IPS DF 6.9 (cell line): ENCODE measurements around the gene ZHX3.

Source experiments
- DNase-seq: peaks from one replicate; pipeline ENCODE4 v3.0.0-alpha.2; 2013; ENCODE audit warnings: low read depth, low spot score
- H3K27ac ChIP-seq: one replicate; pipeline ENCODE4 v1.5.1; 2013; ENCODE audit warnings: low read length, control low read depth
- H3K27me3 ChIP-seq: 2 replicates; pipeline ENCODE4 v1.6.1; 2013; ENCODE audit warnings: mild to moderate bottlenecking, low read length; ENCODE audit not compliant: control insufficient read depth, insufficient read depth
- H3K36me3 ChIP-seq: 2 replicates; pipeline ENCODE4 v1.6.1; 2013; ENCODE audit warnings: low read length; ENCODE audit not compliant: control insufficient read depth, insufficient read depth
- H3K4me1 ChIP-seq: 2 replicates; pipeline ENCODE4 v1.6.1; 2013; ENCODE audit warnings: low read length; ENCODE audit not compliant: control insufficient read depth, insufficient read depth
- H3K4me3 ChIP-seq: 2 replicates; pipeline ENCODE4 v1.5.1; 2013; ENCODE audit warnings: mild to moderate bottlenecking, low read length
- H3K9me3 ChIP-seq: 2 replicates; pipeline ENCODE4 v1.6.1; 2013; ENCODE audit warnings: low read length, inconsistent platforms; ENCODE audit not compliant: control insufficient read depth, insufficient read depth
- WGBS: extraction: QIAGEN DNeasy Blood & Tissue Kit; methylation state at CpG from one replicate; pipeline ENCODE4 v1.1.7; 2013; ENCODE audit warnings: mixed read lengths, missing lambda C conversion rate; ENCODE audit not compliant: insufficient read length, insufficient coverage; 5-methylcytosine and 5-hydroxymethylcytosine counted together

The ZHX3 gene

GRCh38 chr20:41224281-41224680 is 93.2 kb downstream of the ZHX3 start:
- DNase-seq = no peak
- no peak overlapping the region for H3K27ac ChIP-seq
- H3K4me3 ChIP-seq = no peak overlapping the region
- no peaks in the 10 kb centered on the region for H3K36me3 ChIP-seq
- no CpG with 5 or more reads among the region's 1 CpG for WGBS
- H3K4me1 ChIP-seq = no peaks in the 10 kb centered on the region
- no peaks in the 10 kb centered on the region; the same call in 1 of the 2 replicates for H3K27me3 ChIP-seq
- H3K9me3 ChIP-seq = no peaks in the 10 kb centered on the region

DNA sequence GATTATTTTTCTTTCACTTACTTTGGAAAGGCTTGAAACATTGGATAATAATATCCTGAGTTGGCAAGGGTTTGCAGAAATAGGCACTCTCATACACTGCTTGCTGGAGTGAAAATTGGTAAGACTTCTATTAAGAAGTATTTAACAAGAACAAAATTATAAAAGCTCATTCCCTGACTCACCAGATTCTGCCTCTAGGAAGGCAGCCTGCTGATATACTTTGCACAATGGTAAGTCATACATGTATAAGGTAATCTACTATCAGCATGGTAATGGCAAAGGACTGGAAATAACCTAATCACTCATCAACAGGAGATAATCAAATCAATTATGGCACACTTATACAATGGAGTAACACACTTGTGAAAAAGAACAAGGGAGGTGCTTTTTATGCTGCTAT is 94.4 kb downstream of the ZHX3 start:
- H3K9me3 ChIP-seq = no peaks in the 10 kb centered on the region
- no peak overlapping the region for H3K27ac ChIP-seq
- DNase-seq = no peak
- H3K4me3 ChIP-seq = no peak overlapping the region
- H3K27me3 ChIP-seq = no peaks in the 10 kb centered on the region; the same call in 1 of the 2 replicates
- H3K4me1 ChIP-seq = no peaks in the 10 kb centered on the region
- no peaks in the 10 kb centered on the region for H3K36me3 ChIP-seq

GRCh38 chr20:41222703-41223102 is 94.8 kb downstream of the ZHX3 start:
- DNase-seq = no peak
- no peak overlapping the region for H3K27ac ChIP-seq
- no peak overlapping the region for H3K4me3 ChIP-seq
- H3K36me3 ChIP-seq = no peaks in the 10 kb centered on the region
- no peaks in the 10 kb centered on the region for H3K4me1 ChIP-seq
- H3K27me3 ChIP-seq = no peaks in the 10 kb centered on the region; the same call in 1 of the 2 replicates
- no peaks in the 10 kb centered on the region for H3K9me3 ChIP-seq

DNA sequence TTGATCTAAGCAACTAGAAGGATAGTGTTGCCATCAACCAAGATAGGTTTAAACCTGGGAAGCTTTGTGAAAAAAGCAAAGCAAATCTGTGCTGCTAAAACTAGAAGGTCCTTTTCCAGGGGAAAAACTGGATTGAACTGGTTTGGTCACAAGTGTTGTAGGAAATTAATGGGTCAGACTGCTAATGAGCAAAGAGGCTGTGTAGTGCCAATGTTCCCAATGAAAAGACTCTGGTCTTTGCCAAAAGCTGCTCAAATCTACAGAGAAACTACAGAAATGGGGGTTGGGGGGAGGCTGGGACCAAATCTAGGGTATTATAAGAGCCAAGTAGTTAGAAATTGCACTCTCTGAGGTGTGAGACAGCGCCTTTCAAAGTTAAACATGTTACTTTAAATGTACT is 95.2 kb downstream of the ZHX3 start:
- Histone ChIP-seq H3K27ac (no peak overlapping the region), H3K9me3 (no peaks in the 10 kb centered on the region), H3K4me3 (no peak overlapping the region), H3K27me3 (no peaks in the 10 kb centered on the region; the same call in 1 of the 2 replicates), H3K36me3 (no peaks in the 10 kb centered on the region), H3K4me1 (no peaks in the 10 kb centered on the region)
- no peak for DNase-seq
- WGBS = no CpG with 5 or more reads among the region's 1 CpG

GRCh38 chr20:41221614-41222218 is 95.8 kb downstream of the ZHX3 start:
- Histone ChIP-seq H3K4me3 (no peak overlapping the region), H3K27ac (no peak overlapping the region), H3K27me3 (no peaks in the 10 kb centered on the region), H3K4me1 (no peaks in the 10 kb centered on the region), H3K36me3 (no peaks in the 10 kb centered on the region), H3K9me3 (no peaks in the 10 kb centered on the region)
- no CpG with 5 or more reads among the region's 5 CpGs for WGBS
- no peak for DNase-seq

DNA sequence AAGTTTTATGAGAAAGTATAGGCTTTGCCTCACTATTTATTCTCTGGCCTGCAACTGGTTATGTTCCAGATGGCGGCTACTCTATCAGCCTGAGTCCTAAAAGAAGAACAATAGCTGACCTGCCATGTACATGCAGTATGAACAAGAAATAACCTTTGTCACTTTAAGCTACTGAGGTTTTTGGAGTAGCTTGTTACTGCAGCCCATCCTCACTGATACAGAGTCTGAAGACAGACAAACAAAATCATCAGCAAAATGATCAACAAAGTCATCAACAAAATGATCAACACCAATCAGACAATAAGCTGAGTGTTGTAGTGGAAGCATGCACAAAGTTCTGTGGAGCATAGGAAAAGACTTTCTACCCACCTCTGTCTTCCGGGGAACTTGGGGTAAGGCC is 97.7 kb downstream of the ZHX3 start:
- no CpG with 5 or more reads among the region's 2 CpGs for WGBS
- no peaks in the 10 kb centered on the region for H3K9me3 ChIP-seq
- H3K36me3 ChIP-seq = no peaks in the 10 kb centered on the region
- H3K27ac ChIP-seq = no peak overlapping the region
- DNase-seq = no peak
- H3K4me1 ChIP-seq = no peaks in the 10 kb centered on the region
- no peaks in the 10 kb centered on the region for H3K27me3 ChIP-seq
- H3K4me3 ChIP-seq = no peak overlapping the region

GRCh38 chr20:41218466-41218865 is 99.1 kb downstream of the ZHX3 start:
- Histone ChIP-seq H3K27me3 (no peaks in the 10 kb centered on the region), H3K36me3 (no peaks in the 10 kb centered on the region), H3K27ac (no peak overlapping the region), H3K4me1 (no peaks in the 10 kb centered on the region), H3K9me3 (no peaks in the 10 kb centered on the region), H3K4me3 (no peak overlapping the region)
- no peak for DNase-seq
- WGBS = no CpG with 5 or more reads among the region's 2 CpGs

DNA sequence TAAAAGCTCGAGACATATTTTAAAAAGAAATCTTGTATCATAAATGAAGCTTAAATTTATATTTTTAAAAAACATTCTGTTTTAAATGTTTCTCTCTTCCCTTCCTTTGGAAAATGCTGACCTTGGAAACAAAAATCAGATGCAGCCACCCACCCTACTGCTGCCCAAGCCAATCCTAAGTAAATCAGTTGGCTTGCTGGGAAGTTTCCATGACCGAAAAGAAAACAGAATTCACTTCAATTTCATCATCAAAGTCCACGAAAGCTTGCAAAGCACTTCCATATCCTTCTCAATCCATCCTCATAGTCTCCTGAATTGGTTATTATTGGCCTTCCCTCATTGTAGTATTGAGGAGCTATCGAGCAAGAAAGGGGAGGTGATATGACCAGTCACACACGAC is 100.1 kb downstream of the ZHX3 start:
- no peak overlapping the region for H3K27ac ChIP-seq

DNA sequence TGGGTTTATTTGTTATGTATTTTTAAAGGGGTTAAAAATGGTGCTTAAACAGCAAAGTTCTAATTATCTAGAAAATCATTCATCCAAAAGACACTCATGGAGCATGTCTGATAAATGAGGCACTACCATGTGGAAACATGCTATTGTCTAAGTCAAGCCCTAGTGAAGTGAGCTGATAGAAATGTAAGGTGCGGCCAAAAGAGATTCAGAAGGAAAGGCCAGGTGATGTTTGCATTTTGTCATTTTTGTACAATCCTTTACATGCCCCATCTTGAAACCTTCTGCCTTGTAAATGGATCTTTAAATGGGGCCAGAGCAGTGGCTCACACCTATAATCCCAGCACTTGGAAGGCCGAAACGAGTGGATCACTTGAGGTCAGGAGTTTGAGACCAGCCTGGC is 102.9 kb downstream of the ZHX3 start:
- no CpG with 5 or more reads among the region's 3 CpGs for WGBS
- DNase-seq = no peak
- Histone ChIP-seq H3K27ac (no peak overlapping the region), H3K4me1 (no peaks in the 10 kb centered on the region), H3K4me3 (no peak overlapping the region), H3K36me3 (no peaks in the 10 kb centered on the region), H3K27me3 (no peaks in the 10 kb centered on the region), H3K9me3 (no peaks in the 10 kb centered on the region)

More for the DNA sequence above, 100.1 kb downstream of the ZHX3 start:
- H3K27me3 ChIP-seq = no peaks in the 10 kb centered on the region
- no peak for DNase-seq
- H3K4me1 ChIP-seq = no peaks in the 10 kb centered on the region
- no CpG with 5 or more reads among the region's 5 CpGs for WGBS
- no peak overlapping the region for H3K4me3 ChIP-seq
- no peaks in the 10 kb centered on the region for H3K9me3 ChIP-seq
- H3K36me3 ChIP-seq = no peaks in the 10 kb centered on the region

GRCh38 chr20:41214202-41214601 is 103.3 kb downstream of the ZHX3 start:
- DNase-seq = no peak
- Histone ChIP-seq H3K27me3 (no peaks in the 10 kb centered on the region), H3K4me1 (no peaks in the 10 kb centered on the region), H3K9me3 (no peaks in the 10 kb centered on the region), H3K36me3 (no peaks in the 10 kb centered on the region), H3K4me3 (no peak overlapping the region), H3K27ac (no peak overlapping the region)
- no CpG with 5 or more reads among the region's 3 CpGs for WGBS

DNA sequence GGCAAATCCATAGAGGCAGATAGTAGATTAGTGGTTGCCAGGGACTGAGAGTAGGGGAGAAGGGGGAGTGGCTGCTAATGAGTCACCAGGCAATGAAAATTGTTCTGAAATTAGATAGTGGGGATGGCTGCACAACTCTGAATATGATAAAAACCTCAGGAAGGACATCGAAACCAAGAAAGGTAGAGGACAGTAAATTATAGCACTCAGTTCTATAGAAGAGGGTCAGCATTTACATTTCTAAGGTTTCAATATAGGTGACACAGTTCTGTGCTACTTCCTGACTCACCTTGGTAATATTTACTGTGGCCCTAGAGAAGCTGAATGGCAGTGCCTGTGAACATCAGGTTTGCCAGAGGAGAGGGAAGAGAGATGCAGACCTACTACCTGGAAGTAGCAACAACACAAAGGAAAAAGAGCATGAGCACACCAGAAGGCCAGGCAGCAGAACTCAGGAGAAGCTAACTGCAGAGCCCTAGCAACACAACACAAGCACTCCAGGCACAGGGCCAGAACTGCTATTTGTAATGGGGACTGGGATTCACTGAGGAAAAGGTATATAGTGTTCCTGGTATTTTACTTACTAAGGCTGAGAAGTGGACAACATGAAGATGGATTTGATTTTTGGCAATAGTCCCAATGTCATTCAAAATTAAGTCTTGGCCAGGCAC is 104.2 kb downstream of the ZHX3 start:
- Histone ChIP-seq H3K36me3 (no peaks in the 10 kb centered on the region), H3K9me3 (no peaks in the 10 kb centered on the region), H3K27me3 (no peaks in the 10 kb centered on the region), H3K27ac (no peak overlapping the region), H3K4me1 (no peaks in the 10 kb centered on the region), H3K4me3 (no peak overlapping the region)
- no peak for DNase-seq
- WGBS = no CpG with 5 or more reads among the region's 1 CpG
